Lower leg skin (tissue), 3 donors: ENCODE measurements around the gene DDT.

Experiments
- CTCF ChIP-seq, 3 donors: fragments of 450-650 bp; IDR thresholded peaks; one replicate each; pipeline ENCODE4 v1.5.1; 2016; ENCODE audit warnings: antibody characterized with exemption in 3 of 3, mild to moderate bottlenecking in 3 of 3, moderate library complexity in 2 of 3
- POLR2A ChIP-seq, 2 donors: fragments of 450-650 bp; IDR thresholded peaks; one replicate each; pipeline ENCODE4 v1.6.1; 2016 to 2017; ENCODE audit warnings: antibody characterized with exemption in 2 of 2, mild to moderate bottlenecking in 1 of 2, moderate library complexity in 1 of 2

- TF ChIP-seq POLR2A (IDR thresholded peaks at IDR 0.05) (no peak), CTCF (IDR thresholded peaks at IDR 0.05) (no peak)
Observed at GRCh38 chr22:24011735-24012068, 37.5 kb upstream of the DDT start.
